ENCODE results near the gene ISYNA1. TPM values are rescaled to one million over a fixed set of nuclear protein-coding genes. Genes with fewer than 3 reads are reported as not detected.

ISYNA1 gene
- total RNA-seq, 1 experiment from 2014 or later = 236 TPM

DNA sequence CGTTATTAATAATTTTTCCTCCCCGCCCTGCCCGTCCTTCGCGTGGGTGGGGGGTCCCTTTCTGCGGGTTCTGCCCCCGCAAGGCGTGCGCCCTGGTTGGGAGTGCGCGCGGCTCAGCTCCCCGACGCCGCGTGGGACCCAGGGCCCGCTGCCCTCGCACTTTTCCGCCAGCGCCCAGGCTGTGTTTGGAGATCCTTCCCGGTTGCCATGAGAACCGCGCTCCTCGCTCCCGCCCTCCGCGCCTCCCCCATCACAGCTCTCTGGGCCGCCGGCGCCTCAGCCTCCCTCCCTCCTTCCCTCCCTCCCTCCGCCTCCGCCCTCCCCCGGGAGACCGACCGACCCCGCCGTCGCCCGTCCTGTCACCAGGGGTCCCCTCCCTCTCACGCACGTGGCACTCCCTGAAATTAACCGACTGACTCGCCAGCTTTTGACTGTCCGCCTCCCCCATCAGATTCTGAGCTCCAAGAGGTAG is 21.1 kb downstream of the ISYNA1 start:
- peaks cover 36% of the 10 kb centered on the region for H3K27me3 Mint-ChIP-seq (ENCODE audit: low read depth)
- peak overlapping the region; percentile 80 for H3K4me3 Mint-ChIP-seq
- ChIA-PET POLR2A (interaction anchor here (0.6 to 1.8 kb wide), 6 partner anchors 18 to 184 kb away, joined by 3 to 13 read pairs (median 4); partner anchors contain the start of genes JUND and UBA52), CTCF (interaction anchor here (0.6 to 9.7 kb wide), 21 partner anchors 12 to 304 kb away, joined by 3 to 94 read pairs (median 4); partner anchors contain the start of genes GDF15 and PGPEP1)
- no peaks in the 10 kb centered on the region for H3K9me3 Mint-ChIP-seq
- ATAC-seq = peak; percentile 47
- peak overlapping the region; percentile 79; the same call in 1 of the 2 replicates for H3K27ac Mint-ChIP-seq
- TF ChIP-seq SP1 (CRISPR knock-in tag; conservative IDR thresholded peaks at IDR 0.05) (0 out of 2 replicates have a peak, but pooled peaks have one; percentile 9), TP53 (CRISPR knock-in tag; IDR thresholded peaks at IDR 0.05) (0 out of 2 replicates have a peak, but pooled peaks have one; percentile 50)
- TF ChIP-seq, protein P1, sequence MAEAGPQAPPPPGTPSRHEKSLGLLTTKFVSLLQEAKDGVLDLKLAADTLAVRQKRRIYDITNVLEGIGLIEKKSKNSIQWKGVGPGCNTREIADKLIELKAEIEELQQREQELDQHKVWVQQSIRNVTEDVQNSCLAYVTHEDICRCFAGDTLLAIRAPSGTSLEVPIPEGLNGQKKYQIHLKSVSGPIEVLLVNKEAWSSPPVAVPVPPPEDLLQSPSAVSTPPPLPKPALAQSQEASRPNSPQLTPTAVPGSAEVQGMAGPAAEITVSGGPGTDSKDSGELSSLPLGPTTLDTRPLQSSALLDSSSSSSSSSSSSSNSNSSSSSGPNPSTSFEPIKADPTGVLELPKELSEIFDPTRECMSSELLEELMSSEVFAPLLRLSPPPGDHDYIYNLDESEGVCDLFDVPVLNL (CRISPR knock-in tag; IDR thresholded peaks at IDR 0.05; ENCODE audit: borderline replicate concordance, low read depth) = no peak
- TF ChIP-seq, protein P2, sequence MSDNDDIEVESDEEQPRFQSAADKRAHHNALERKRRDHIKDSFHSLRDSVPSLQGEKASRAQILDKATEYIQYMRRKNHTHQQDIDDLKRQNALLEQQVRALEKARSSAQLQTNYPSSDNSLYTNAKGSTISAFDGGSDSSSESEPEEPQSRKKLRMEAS (CRISPR knock-in tag; IDR thresholded peaks at IDR 0.05) = 0 out of 2 replicates have a peak, but pooled peaks have one; percentile 62
- TF ChIP-seq, protein P3, sequence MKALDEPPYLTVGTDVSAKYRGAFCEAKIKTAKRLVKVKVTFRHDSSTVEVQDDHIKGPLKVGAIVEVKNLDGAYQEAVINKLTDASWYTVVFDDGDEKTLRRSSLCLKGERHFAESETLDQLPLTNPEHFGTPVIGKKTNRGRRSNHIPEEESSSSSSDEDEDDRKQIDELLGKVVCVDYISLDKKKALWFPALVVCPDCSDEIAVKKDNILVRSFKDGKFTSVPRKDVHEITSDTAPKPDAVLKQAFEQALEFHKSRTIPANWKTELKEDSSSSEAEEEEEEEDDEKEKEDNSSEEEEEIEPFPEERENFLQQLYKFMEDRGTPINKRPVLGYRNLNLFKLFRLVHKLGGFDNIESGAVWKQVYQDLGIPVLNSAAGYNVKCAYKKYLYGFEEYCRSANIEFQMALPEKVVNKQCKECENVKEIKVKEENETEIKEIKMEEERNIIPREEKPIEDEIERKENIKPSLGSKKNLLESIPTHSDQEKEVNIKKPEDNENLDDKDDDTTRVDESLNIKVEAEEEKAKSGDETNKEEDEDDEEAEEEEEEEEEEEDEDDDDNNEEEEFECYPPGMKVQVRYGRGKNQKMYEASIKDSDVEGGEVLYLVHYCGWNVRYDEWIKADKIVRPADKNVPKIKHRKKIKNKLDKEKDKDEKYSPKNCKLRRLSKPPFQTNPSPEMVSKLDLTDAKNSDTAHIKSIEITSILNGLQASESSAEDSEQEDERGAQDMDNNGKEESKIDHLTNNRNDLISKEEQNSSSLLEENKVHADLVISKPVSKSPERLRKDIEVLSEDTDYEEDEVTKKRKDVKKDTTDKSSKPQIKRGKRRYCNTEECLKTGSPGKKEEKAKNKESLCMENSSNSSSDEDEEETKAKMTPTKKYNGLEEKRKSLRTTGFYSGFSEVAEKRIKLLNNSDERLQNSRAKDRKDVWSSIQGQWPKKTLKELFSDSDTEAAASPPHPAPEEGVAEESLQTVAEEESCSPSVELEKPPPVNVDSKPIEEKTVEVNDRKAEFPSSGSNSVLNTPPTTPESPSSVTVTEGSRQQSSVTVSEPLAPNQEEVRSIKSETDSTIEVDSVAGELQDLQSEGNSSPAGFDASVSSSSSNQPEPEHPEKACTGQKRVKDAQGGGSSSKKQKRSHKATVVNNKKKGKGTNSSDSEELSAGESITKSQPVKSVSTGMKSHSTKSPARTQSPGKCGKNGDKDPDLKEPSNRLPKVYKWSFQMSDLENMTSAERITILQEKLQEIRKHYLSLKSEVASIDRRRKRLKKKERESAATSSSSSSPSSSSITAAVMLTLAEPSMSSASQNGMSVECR (CRISPR knock-in tag; IDR thresholded peaks at IDR 0.05; ENCODE audit: borderline replicate concordance) = peak; percentile 21; the same call in 1 of the 2 replicates
- TF ChIP-seq, protein P4, sequence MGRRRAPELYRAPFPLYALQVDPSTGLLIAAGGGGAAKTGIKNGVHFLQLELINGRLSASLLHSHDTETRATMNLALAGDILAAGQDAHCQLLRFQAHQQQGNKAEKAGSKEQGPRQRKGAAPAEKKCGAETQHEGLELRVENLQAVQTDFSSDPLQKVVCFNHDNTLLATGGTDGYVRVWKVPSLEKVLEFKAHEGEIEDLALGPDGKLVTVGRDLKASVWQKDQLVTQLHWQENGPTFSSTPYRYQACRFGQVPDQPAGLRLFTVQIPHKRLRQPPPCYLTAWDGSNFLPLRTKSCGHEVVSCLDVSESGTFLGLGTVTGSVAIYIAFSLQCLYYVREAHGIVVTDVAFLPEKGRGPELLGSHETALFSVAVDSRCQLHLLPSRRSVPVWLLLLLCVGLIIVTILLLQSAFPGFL (CRISPR knock-in tag; IDR thresholded peaks at IDR 0.05; ENCODE audit: borderline replicate concordance) = no peak
- no peaks in the 10 kb centered on the region for H3K36me3 Mint-ChIP-seq
- peak; percentile 88 for DNase-seq (ENCODE audit: low spot score)
- H3K4me1 Mint-ChIP-seq = peaks cover 27% of the 10 kb centered on the region

DNA sequence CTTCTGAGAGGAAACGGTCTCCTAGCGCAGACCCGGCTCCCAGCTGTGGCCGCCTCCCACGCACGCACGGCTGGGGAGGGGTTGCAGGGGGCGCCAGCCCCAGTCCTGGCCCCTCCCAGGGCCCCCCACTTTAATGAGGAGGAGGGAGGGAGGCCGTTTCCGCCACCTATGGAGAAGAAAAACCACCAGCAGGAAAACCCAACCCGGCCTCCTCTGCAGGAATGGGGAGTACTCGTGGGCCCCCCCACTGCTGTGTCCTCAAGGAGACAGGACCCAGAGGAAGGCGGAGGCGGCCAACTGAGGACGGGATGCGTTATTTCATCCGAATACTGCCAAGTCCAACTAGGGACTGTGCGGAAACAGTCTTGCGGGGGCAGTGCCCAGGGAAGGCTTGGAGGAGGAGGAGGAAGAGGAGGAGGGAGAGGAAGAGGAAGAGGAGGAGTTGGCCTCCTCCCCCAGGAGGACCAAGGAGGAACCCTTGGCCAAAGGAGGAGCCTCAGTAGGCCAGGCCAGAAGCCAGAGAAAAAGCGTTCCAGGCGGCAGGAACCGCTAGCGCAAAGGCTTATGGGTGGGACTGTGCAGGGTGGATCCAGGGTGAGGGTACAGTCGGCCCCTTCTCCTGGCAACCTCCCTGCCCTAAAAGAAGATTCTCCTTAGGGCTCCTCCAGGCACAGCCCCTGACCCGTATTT is 22.6 kb downstream of the ISYNA1 start:
- H3K27me3 Mint-ChIP-seq (ENCODE audit: low read depth) = peaks cover 33% of the 10 kb centered on the region
- H3K36me3 Mint-ChIP-seq = no peaks in the 10 kb centered on the region
- no peak overlapping the region for H3K27ac Mint-ChIP-seq
- POLR2A ChIA-PET = interaction anchor here (1.1 to 1.5 kb wide), 3 partner anchors 16 to 136 kb away, joined by 3 to 11 read pairs (median 5); no protein-coding TSS in a partner anchor
- ATAC-seq = no peak
- peaks cover 30% of the 10 kb centered on the region for H3K4me1 Mint-ChIP-seq
- CTCF ChIA-PET = interaction anchor here (0.6 to 9.7 kb wide), 12 partner anchors 13 to 205 kb away, joined by 3 to 106 read pairs (median 4); partner anchors contain the start of genes GDF15, LRRC25 and LSM4
- H3K4me3 Mint-ChIP-seq = peak overlapping the region; percentile 25; the same call in 1 of the 2 replicates
- H3K9me3 Mint-ChIP-seq = no peaks in the 10 kb centered on the region
- DNase-seq (ENCODE audit: low spot score) = no peak
- TF ChIP-seq ELF4 (CRISPR knock-in tag; IDR thresholded peaks at IDR 0.05; ENCODE audit: low read depth) (no peak), RORB (CRISPR knock-in tag; IDR thresholded peaks at IDR 0.05) (no peak), ZNF263 (CRISPR knock-in tag; IDR thresholded peaks at IDR 0.05; ENCODE audit: low read depth) (peak; percentile 92)
- TF ChIP-seq, protein P5, sequence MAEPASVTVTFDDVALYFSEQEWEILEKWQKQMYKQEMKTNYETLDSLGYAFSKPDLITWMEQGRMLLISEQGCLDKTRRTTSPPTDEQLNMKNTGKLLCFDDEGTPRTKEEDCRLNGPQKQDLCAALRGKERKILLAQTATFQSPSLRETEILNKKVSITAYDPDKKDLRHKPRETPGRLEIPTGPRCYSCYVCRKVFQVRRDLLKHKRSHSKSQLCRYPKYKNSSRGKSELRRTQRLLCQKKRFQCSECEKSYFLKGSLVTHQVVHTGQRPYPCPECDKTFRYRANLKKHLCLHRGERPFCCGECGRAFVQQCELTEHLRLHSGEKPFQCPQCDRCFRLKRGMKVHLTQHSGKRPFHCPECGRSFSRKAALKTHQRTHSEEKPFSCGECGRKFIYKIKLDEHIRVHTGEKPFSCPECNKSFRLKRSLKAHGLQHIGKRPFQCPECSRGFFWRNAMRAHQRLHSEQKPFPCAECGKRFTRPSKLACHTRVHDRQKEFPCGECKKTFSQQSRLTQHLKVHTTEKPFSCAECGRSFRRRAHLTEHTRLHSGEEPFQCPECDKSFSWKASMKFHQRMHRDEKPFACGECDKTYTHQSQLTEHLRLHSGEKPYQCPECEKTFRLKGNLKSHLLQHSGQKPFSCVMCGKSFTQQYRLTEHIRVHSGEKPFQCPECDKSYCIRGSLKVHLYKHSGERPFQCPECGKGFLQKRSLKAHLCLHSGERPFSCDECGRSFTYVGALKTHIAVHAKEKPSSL (CRISPR knock-in tag; conservative IDR thresholded peaks at IDR 0.05) = no peak

Measured in WTC11 (cell line).